H1 (cell line): ENCODE measurements around the gene SFTPA1. TPM values are rescaled to one million over a fixed set of nuclear protein-coding genes. Genes with fewer than 3 reads are reported as not detected.

Source experiments
- CTCF ChIA-PET: fragments of 300-600 bp; sonication (Branson Sonifier 250); formaldehyde crosslinking; loops from one replicate; lab custom pipeline; 2021; ENCODE audit not compliant: partially characterized antibody; lab: Charles Lee
- POLR2A ChIA-PET: fragments of 300-600 bp; sonication (Branson Sonifier 250); formaldehyde crosslinking; loops from one replicate; lab custom pipeline; 2021; ENCODE audit warnings: inconsistent platforms; ENCODE audit not compliant: partially characterized antibody; lab: Charles Lee
- DNase-seq, 2 experiments: peaks; one replicate each; pipeline versions ENCODE4 v3.0.0 to v3.0.0-alpha.2; 2010 to 2022; ENCODE audit warnings: low spot score in 2 of 2, low read depth in 1 of 2, mixed read lengths in 1 of 2
- FAIRE-seq: peaks from 2 replicates; lab custom pipeline; 2011; peaks lifted over from hg19 to GRCh38; lab: Jason Lieb, UNC
- H2AFZ ChIP-seq: 2 replicates; pipeline ENCODE4 v1.8.1; 2012; ENCODE audit warnings: low read length, inconsistent platforms
- H2AK5ac ChIP-seq: 2 replicates; pipeline ENCODE4 v1.6.1; 2013; ENCODE audit warnings: low read depth, low read length
- H2BK120ac ChIP-seq: replicated peaks from 2 replicates; pipeline ENCODE3; 2013; ENCODE audit warnings: low read depth, low read length, inconsistent platforms
- H2BK12ac ChIP-seq: 2 replicates; pipeline ENCODE4 v1.6.1; 2013; ENCODE audit warnings: low read depth, low read length
- H2BK15ac ChIP-seq: 2 replicates; pipeline ENCODE4 v1.6.1; 2013; ENCODE audit warnings: low read length
- H2BK20ac ChIP-seq: 2 replicates; pipeline ENCODE4 v1.6.1; 2013; ENCODE audit warnings: low read length
- H2BK5ac ChIP-seq: 2 replicates; pipeline ENCODE4 v1.6.1; 2013; ENCODE audit warnings: low read depth, low read length
- H3K14ac ChIP-seq: 2 replicates; pipeline ENCODE4 v1.6.1; 2013; ENCODE audit warnings: inconsistent platforms; ENCODE audit not compliant: insufficient read length
- H3K18ac ChIP-seq: 2 replicates; pipeline ENCODE4 v1.6.1; 2013; ENCODE audit warnings: low read length; ENCODE audit errors: extremely low read depth
- H3K23ac ChIP-seq: 2 replicates; pipeline ENCODE4 v1.6.1; 2013; ENCODE audit warnings: inconsistent platforms; ENCODE audit not compliant: insufficient read length
- H3K23me2 ChIP-seq: 2 replicates; pipeline ENCODE4 v1.6.1; 2013; ENCODE audit warnings: low read depth, low read length
- H3K27ac ChIP-seq: 2 replicates; pipeline ENCODE4 v1.6.1; 2011; ENCODE audit warnings: low read depth, low read length, inconsistent platforms
- H3K27me3 ChIP-seq, 4 experiments: replicated peaks in 1 of 4; 1 replicate in 1 of 4; 2 replicates in 3 of 4; pipeline versions ENCODE4 v1.6.1 to v1.8.1; 2011 to 2013; ENCODE audit warnings: low read length in 3 of 4, mild to moderate bottlenecking in 3 of 4, inconsistent platforms in 2 of 4, mixed read lengths in 2 of 4, moderate library complexity in 1 of 4; ENCODE audit not compliant: control insufficient read depth in 3 of 4, insufficient read depth in 3 of 4; ENCODE audit errors: extremely low read depth in 1 of 4
- H3K36me3 ChIP-seq, 4 experiments: 2 replicates each; pipeline versions ENCODE4 v1.6.1 to v1.8.1; 2011 to 2013; ENCODE audit warnings: mild to moderate bottlenecking in 4 of 4, low read length in 3 of 4, moderate library complexity in 2 of 4, control low read depth in 1 of 4, inconsistent platforms in 1 of 4; ENCODE audit not compliant: insufficient read depth in 4 of 4, control insufficient read depth in 2 of 4
- H3K4ac ChIP-seq: replicated peaks from 2 replicates; pipeline ENCODE3; 2013; ENCODE audit warnings: low read length, low read depth, mixed read lengths, inconsistent platforms; ENCODE audit not compliant: insufficient read length
- H3K4me1 ChIP-seq, 4 experiments: replicated peaks in 1 of 4; 1 replicate in 1 of 4; 2 replicates in 3 of 4; pipeline versions ENCODE4 v1.6.1 to v1.8.1; 2011 to 2013; ENCODE audit warnings: low read length in 3 of 4, inconsistent platforms in 2 of 4, mixed read lengths in 1 of 4; ENCODE audit not compliant: insufficient read depth in 4 of 4, control insufficient read depth in 3 of 4
- H3K4me2 ChIP-seq, 2 experiments: 2 replicates each; pipeline versions ENCODE4 v1.6.1 to v1.8.1; 2011 to 2013; ENCODE audit warnings: low read depth in 2 of 2, low read length in 2 of 2, control low read depth in 1 of 2, inconsistent platforms in 1 of 2, mild to moderate bottlenecking in 1 of 2; ENCODE audit not compliant: insufficient read depth in 1 of 2
- H3K4me3 ChIP-seq, 4 experiments: fragments of 200-600, 300-600 bp in 1 of 4; sonication (generic), shearing (Covaris generic), sonication (Bioruptor Twin) in 1 of 4; 2 replicates each; pipeline versions ENCODE4 v1.5.1 to v1.8.1; 2011 to 2016; ENCODE audit warnings: low read length in 4 of 4, low read depth in 3 of 4, control low read depth in 2 of 4, inconsistent platforms in 2 of 4, mild to moderate bottlenecking in 2 of 4, mixed read lengths in 1 of 4, moderate library complexity in 1 of 4; ENCODE audit not compliant: insufficient read depth in 2 of 4; ENCODE audit errors: extremely low read depth in 1 of 4
- H3K56ac ChIP-seq: replicated peaks from 2 replicates; pipeline ENCODE3; 2013; ENCODE audit warnings: low read depth, mild to moderate bottlenecking, mixed read lengths, low read length, inconsistent platforms; ENCODE audit not compliant: insufficient read length
- H3K79me1 ChIP-seq: 2 replicates; pipeline ENCODE4 v1.6.1; 2013; ENCODE audit warnings: low read depth, low read length, control low read depth
- H3K79me2 ChIP-seq, 2 experiments: 2 replicates each; pipeline versions ENCODE4 v1.6.1 to v1.8.1; 2012 to 2013; ENCODE audit warnings: low read length in 2 of 2, mild to moderate bottlenecking in 2 of 2, inconsistent platforms in 1 of 2; ENCODE audit not compliant: insufficient read depth in 2 of 2, control insufficient read depth in 1 of 2
- H3K9ac ChIP-seq, 4 experiments: replicated peaks in 1 of 4; 1 replicate in 1 of 4; 2 replicates in 3 of 4; pipeline versions ENCODE4 v1.6.1 to v1.8.1; 2011 to 2013; ENCODE audit warnings: low read depth in 3 of 4, low read length in 3 of 4, control low read depth in 2 of 4, mild to moderate bottlenecking in 2 of 4, moderate library complexity in 2 of 4, inconsistent platforms in 1 of 4; ENCODE audit errors: extremely low read depth in 1 of 4
- H3K9me3 ChIP-seq, 2 experiments: 2 replicates each; pipeline versions ENCODE4 v1.6.1 to v1.8.1; 2012 to 2013; ENCODE audit warnings: mild to moderate bottlenecking in 2 of 2, moderate library complexity in 2 of 2, control low read depth in 1 of 2, inconsistent platforms in 1 of 2, low read depth in 1 of 2, low read length in 1 of 2, mixed read lengths in 1 of 2; ENCODE audit not compliant: insufficient read depth in 2 of 2
- H4K20me1 ChIP-seq, 2 experiments: replicated peaks in 1 of 2; 2 replicates each; pipeline versions ENCODE3 to v1.8.1; 2011 to 2013; ENCODE audit warnings: inconsistent platforms in 2 of 2, low read length in 2 of 2, mild to moderate bottlenecking in 1 of 2; ENCODE audit not compliant: insufficient read depth in 2 of 2, control insufficient read depth in 1 of 2
- H4K5ac ChIP-seq: 2 replicates; pipeline ENCODE4 v1.6.1; 2013; ENCODE audit warnings: low read length, low read depth, mixed read lengths, inconsistent platforms; ENCODE audit not compliant: insufficient read length
- H4K8ac ChIP-seq: 2 replicates; pipeline ENCODE4 v1.8.0; 2013; ENCODE audit warnings: mild to moderate bottlenecking, moderate library complexity, low read length, inconsistent platforms; ENCODE audit not compliant: insufficient read depth; ENCODE audit errors: extremely low read depth
- H4K91ac ChIP-seq: replicated peaks from 2 replicates; pipeline ENCODE3; 2013; ENCODE audit warnings: low read length, mixed read lengths, inconsistent platforms; ENCODE audit not compliant: insufficient read length
- NANOG ChIP-seq: IDR thresholded peaks from 2 replicates; pipeline ENCODE4 v1.6.1; 2011; ENCODE audit warnings: low read length, low read depth, mild to moderate bottlenecking, inconsistent platforms; ENCODE audit not compliant: insufficient read depth, poor library complexity, severe bottlenecking
- POLR2A ChIP-seq, 2 experiments: IDR thresholded peaks; 1 replicate in 1 of 2; 2 replicates in 1 of 2; pipeline ENCODE4 v1.6.1; 2011; ENCODE audit warnings: low read depth in 2 of 2, low read length in 2 of 2, mild to moderate bottlenecking in 2 of 2; ENCODE audit errors: control extremely low read depth in 1 of 2
- SP1 ChIP-seq: IDR thresholded peaks from 2 replicates; pipeline ENCODE4 v1.6.1; 2011; ENCODE audit warnings: low read depth, low read length
- SRF ChIP-seq: IDR thresholded peaks from 2 replicates; pipeline ENCODE4 v1.6.1; 2011; ENCODE audit warnings: mild to moderate bottlenecking, low read depth, low read length, moderate library complexity
- WGBS, 2 experiments: shearing (Covaris generic) in 1 of 2; methylation state at CpG; one replicate each; pipeline versions ENCODE4 v1.1.6 to v1.1.7; 2013 to 2015; ENCODE audit warnings: low lambda C conversion rate in 2 of 2, mixed read lengths in 2 of 2, inconsistent platforms in 1 of 2, low coverage in 1 of 2, missing lambda C conversion rate in 1 of 2; ENCODE audit not compliant: insufficient replicate concordance in 2 of 2, insufficient coverage in 1 of 2, insufficient read length in 1 of 2; ENCODE audit errors: extremely low coverage in 1 of 2, missing lambda C conversion rate in 1 of 2; 5-methylcytosine and 5-hydroxymethylcytosine counted together
- polyA plus RNA-seq, 7 experiments: library from polyadenylated mRNA; depleted of rRNA in 3 of 7; stranded (reverse) in 5 of 7; unstranded in 2 of 7; fragments of >200 nt in 5 of 7; fragments of 200-250 nt in 2 of 7; gene quantifications; 1 replicate in 5 of 7; 2 replicates in 1 of 7; 4 replicates in 1 of 7; pipeline versions ENCODE4 v1.2.1 to v1.2.3, GENCODE V29; 2011 to 2013; ENCODE audit warnings: missing spikeins in 2 of 7, mixed read lengths in 2 of 7
- total RNA-seq: library from RNA; stranded (reverse); fragmentation: NEBNext Ultra II Directional; extraction: Animal tissue kit (Norgen Biotek cat#: 25700); gene quantifications from 2 replicates; pipeline ENCODE4 v1.2.1, GENCODE V29; 2021
- TF ChIP-seq, protein P1 (sequence below): IDR thresholded peaks from 2 replicates; pipeline ENCODE4 v1.6.1; 2011; ENCODE audit warnings: low read depth, mild to moderate bottlenecking, low read length; ENCODE audit not compliant: insufficient read depth

Gene SFTPA1
- total and polyA plus RNA-seq, 2 of the 8 experiments (the other 6 are each of a cell fraction or from before 2014, with no cell fraction given), result not detected

- no peak overlapping the region for H3K4me2 ChIP-seq
- no peak overlapping the region for H2BK12ac ChIP-seq
- no peaks in the 10 kb centered on the region for H3K9me3 ChIP-seq
- no peaks in the 10 kb centered on the region for H3K79me2 ChIP-seq
- no peak for FAIRE-seq
- no peaks in the 10 kb centered on the region for H3K4me1 ChIP-seq
- H3K4me3 ChIP-seq, result no peak overlapping the region
- no peak overlapping the region for H3K4ac ChIP-seq
- no peak overlapping the region for H4K5ac ChIP-seq
- no peak overlapping the region for H2BK5ac ChIP-seq
- H3K18ac ChIP-seq, result no peak overlapping the region
- H3K27ac ChIP-seq, result no peak overlapping the region
- H3K27me3 ChIP-seq, result no peaks in the 10 kb centered on the region
- no peak overlapping the region for H4K8ac ChIP-seq
- H3K23me2 ChIP-seq, result no peaks in the 10 kb centered on the region
- H2AK5ac ChIP-seq, result no peak overlapping the region
- no peak overlapping the region for H3K9ac ChIP-seq
- TF ChIP-seq, protein P1, sequence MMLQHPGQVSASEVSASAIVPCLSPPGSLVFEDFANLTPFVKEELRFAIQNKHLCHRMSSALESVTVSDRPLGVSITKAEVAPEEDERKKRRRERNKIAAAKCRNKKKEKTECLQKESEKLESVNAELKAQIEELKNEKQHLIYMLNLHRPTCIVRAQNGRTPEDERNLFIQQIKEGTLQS, result no peak
- TF ChIP-seq POLR2A (IDR thresholded peaks at IDR 0.05; ENCODE audit: control extremely low read depth in 1 of 2, low read depth in 2 of 2, low read length in 2 of 2) (no peak), NANOG (no peak), SP1 (no peak), SRF (no peak)
- H4K20me1 ChIP-seq, result no peaks in the 10 kb centered on the region
- POLR2A ChIA-PET, result no interaction called here
- no peak overlapping the region for H3K14ac ChIP-seq
- 100% methylated on average over 1 of the region's 1 CpG; no CpG with 5 or more reads in 1 of the 2 experiments for WGBS, 2 experiments
- CTCF ChIA-PET, result interaction anchor here (1.0 to 1.8 kb wide), 2 partner anchors 54 to 79 kb away, joined by 3 to 5 read pairs; no protein-coding TSS in a partner anchor
- no peak overlapping the region for H3K23ac ChIP-seq
- DNase-seq, result no peak
- no peaks in the 10 kb centered on the region for H3K79me1 ChIP-seq
- H4K91ac ChIP-seq, result no peak overlapping the region
- no peak overlapping the region for H2BK20ac ChIP-seq
- no peaks in the 10 kb centered on the region for H3K36me3 ChIP-seq
- H2BK15ac ChIP-seq, result no peak overlapping the region
- no peak overlapping the region for H2AFZ ChIP-seq
- H2BK120ac ChIP-seq, result no peak overlapping the region
- no peak overlapping the region for H3K56ac ChIP-seq
These were observed 5.4 kb downstream of the SFTPA1 start for GRCh38 chr10:79616164-79616563.
